GM12878 (cell line): ENCODE measurements around the gene CDH15. TPM values are rescaled to one million over a fixed set of nuclear protein-coding genes. Genes with fewer than 3 reads are reported as not detected.

Experiments used
- ATAC-seq: fragments of 200-7000 bp; cut with Tn5 transposase; 3 replicates; pipeline ENCODE4 v1.9.1; 2020; ENCODE audit warnings: mild to moderate bottlenecking, moderate library complexity
- BruUV-seq: library from RNA; stranded (reverse); fragments of 400-500 nt; replicated peaks from 2 replicates; lab custom pipeline; 2021; lab: Mats Ljungman, UMichigan
- CTCF ChIA-PET: fragments of 300-600 bp; sonication (Branson Sonifier 250); formaldehyde crosslinking; extraction: SDS; loops from one replicate; lab custom pipeline; 2021; ENCODE audit warnings: inconsistent platforms; lab: Yijun Ruan, JAX
- POLR2A ChIA-PET: fragments of 350-600 bp; formaldehyde crosslinking; extraction: SDS; loops from one replicate; lab custom pipeline; 2021; ENCODE audit warnings: inconsistent platforms; lab: Charles Lee
- RAD21 ChIA-PET: fragments of 300-600 bp; sonication (Branson Sonifier 250); formaldehyde crosslinking; loops from one replicate; lab custom pipeline; 2023; ENCODE audit warnings: antibody characterized with exemption; ENCODE audit not compliant: unreplicated experiment; lab: Charles Lee
- SMC1A ChIA-PET: fragments of 300-600 bp; sonication (Branson Sonifier 250); formaldehyde crosslinking; loops from one replicate; lab custom pipeline; 2023; ENCODE audit not compliant: unreplicated experiment, uncharacterized antibody; lab: Charles Lee
- DNase-seq: peaks from one replicate; pipeline ENCODE4 v3.0.0-alpha.2; 2011; ENCODE audit warnings: low read depth, low spot score
- FAIRE-seq: peaks from 3 replicates; lab custom pipeline; 2011; peaks lifted over from hg19 to GRCh38; lab: Jason Lieb, UNC
- H2AFZ ChIP-seq: 2 replicates; pipeline ENCODE4 v1.6.0; 2011; ENCODE audit warnings: low read depth, low read length, control low read depth; ENCODE audit not compliant: control insufficient read depth
- H3K27ac ChIP-seq: 2 replicates; pipeline ENCODE4 v1.5.1; 2011; ENCODE audit warnings: control low read depth; ENCODE audit not compliant: control insufficient read depth, insufficient read depth
- H3K27me3 ChIP-seq, 2 experiments: replicated peaks in 1 of 2; 2 replicates each; pipeline versions ENCODE4 v1.6.0 to v1.6.1; 2011; ENCODE audit warnings: low read length in 1 of 2; ENCODE audit not compliant: control insufficient read depth in 2 of 2, insufficient read depth in 2 of 2
- H3K36me3 ChIP-seq, 2 experiments: 2 replicates each; pipeline ENCODE4 v1.5.1; 2011; ENCODE audit warnings: low read length in 1 of 2; ENCODE audit not compliant: control insufficient read depth in 2 of 2, insufficient read depth in 2 of 2
- H3K4me1 ChIP-seq: 2 replicates; pipeline ENCODE4 v1.6.1; 2011; ENCODE audit warnings: mild to moderate bottlenecking, low read length, moderate library complexity, mixed read lengths; ENCODE audit not compliant: control insufficient read depth, insufficient read depth
- H3K4me2 ChIP-seq: 2 replicates; pipeline ENCODE4 v1.6.0; 2011; ENCODE audit warnings: control low read depth; ENCODE audit not compliant: control insufficient read depth, insufficient read depth
- H3K4me3 ChIP-seq: fragments of 200-600 bp; sonication (generic); 2 replicates; pipeline ENCODE4 v1.5.1; 2016
- H3K79me2 ChIP-seq: 2 replicates; pipeline ENCODE4 v1.6.0; 2011; ENCODE audit warnings: low read length; ENCODE audit not compliant: control insufficient read depth, insufficient read depth
- H3K9ac ChIP-seq: 2 replicates; pipeline ENCODE4 v1.8.0; 2011; ENCODE audit warnings: low read length, control low read depth, mixed read lengths; ENCODE audit not compliant: control insufficient read depth, insufficient read depth
- H3K9me3 ChIP-seq: replicated peaks from 3 replicates; pipeline ENCODE4 v1.5.1; 2011; ENCODE audit warnings: mild to moderate bottlenecking, low read length; ENCODE audit not compliant: control insufficient read depth, insufficient read depth
- H4K20me1 ChIP-seq: 2 replicates; pipeline ENCODE4 v1.6.0; 2011; ENCODE audit not compliant: control insufficient read depth, insufficient read depth
- BHLHE40 ChIP-seq, 2 experiments: fragments of 450-650 bp in 1 of 2; IDR thresholded peaks; 2 replicates each; pipeline ENCODE4 v1.6.1; 2011 to 2017; ENCODE audit warnings: low read depth in 2 of 2, borderline replicate concordance in 1 of 2, improper control_type of control experiment in 1 of 2, low read length in 1 of 2, mild to moderate bottlenecking in 1 of 2
- MTA3 ChIP-seq: IDR thresholded peaks from 2 replicates; pipeline ENCODE4 v1.6.1; 2012; ENCODE audit warnings: low read length, inconsistent platforms, borderline replicate concordance
- NFIC ChIP-seq: IDR thresholded peaks from 2 replicates; pipeline ENCODE4 v1.6.1; 2012; ENCODE audit warnings: low read depth, mild to moderate bottlenecking, inconsistent platforms, low read length, moderate library complexity
- NR2C1 ChIP-seq: fragments of 450-650 bp; IDR thresholded peaks from 2 replicates; pipeline ENCODE4 v1.6.1; 2017; ENCODE audit warnings: antibody characterized with exemption, mild to moderate bottlenecking, moderate library complexity
- NR2F1 ChIP-seq: fragments of 450-650 bp; conservative IDR thresholded peaks from 2 replicates; pipeline ENCODE4 v1.6.1; 2017; ENCODE audit warnings: mild to moderate bottlenecking
- ZNF274 ChIP-seq: IDR thresholded peaks from one replicate; pipeline ENCODE4 v1.8.0; 2011; ENCODE audit not compliant: insufficient read length, insufficient read depth
- WGBS: methylation state at CpG from one replicate; pipeline ENCODE4 v1.1.6; 2016; ENCODE audit warnings: low lambda C conversion rate; ENCODE audit not compliant: insufficient replicate concordance, insufficient coverage; ENCODE audit errors: missing lambda C conversion rate; 5-methylcytosine and 5-hydroxymethylcytosine counted together
- in situ Hi-C: fragments of 300-500 bp; cut with MboI; formaldehyde crosslinking; loops from 9 replicates; pipeline ENCODE4 v1.14.3; 2018; ENCODE audit warnings: mixed read lengths
- intact Hi-C: fragments of 100-400 bp; cut with micrococcal nuclease; formaldehyde crosslinking; loops from one replicate; pipeline ENCODE4 v1.14.2; 2022; ENCODE audit not compliant: unreplicated experiment
- polyA plus RNA-seq, 11 experiments: library from polyadenylated mRNA; depleted of rRNA in 4 of 11; unstranded in 6 of 11; stranded (reverse) in 5 of 11; fragments of >200 nt; fragmentation: Nextera tagmentation in 4 of 11; fragmentation: Illumina TruSeq in 1 of 11; extraction: Ambion mirVana in 4 of 11; extraction: Trizol in 1 of 11; gene quantifications; 1 replicate in 1 of 11; 2 replicates in 10 of 11; pipeline versions ENCODE4 v1.2.1 to v1.2.3, GENCODE V29; 2011 to 2016; ENCODE audit warnings: inconsistent platforms in 2 of 11, missing spikeins in 2 of 11, low read depth in 1 of 11
- total RNA-seq, 4 experiments: library from RNA; depleted of rRNA in 3 of 4; stranded (reverse); fragments of >200 nt in 3 of 4; fragmentation: Illumina TruSeq in 1 of 4; extraction: Trizol in 1 of 4; gene quantifications; 2 replicates each; pipeline versions ENCODE4 v1.2.1 to v1.2.3, GENCODE V29; 2013 to 2021
- TF ChIP-seq, protein P1 (sequence below): IDR thresholded peaks from 2 replicates; pipeline ENCODE4 v1.6.1; 2011; ENCODE audit warnings: borderline replicate concordance, low read depth, mild to moderate bottlenecking, moderate library complexity, low read length; ENCODE audit not compliant: insufficient read depth, poor library complexity, severe bottlenecking
- TF ChIP-seq, protein P2 (sequence below): IDR thresholded peaks from 2 replicates; pipeline ENCODE4 v1.6.1; 2012; ENCODE audit warnings: low read length, inconsistent platforms

Gene CDH15
- total and polyA plus RNA-seq, 10 of the 15 experiments (the other 5 are each of a cell fraction or from before 2014, with no cell fraction given) = 0.02 to 0.06 TPM; not detected in 8

DNA sequence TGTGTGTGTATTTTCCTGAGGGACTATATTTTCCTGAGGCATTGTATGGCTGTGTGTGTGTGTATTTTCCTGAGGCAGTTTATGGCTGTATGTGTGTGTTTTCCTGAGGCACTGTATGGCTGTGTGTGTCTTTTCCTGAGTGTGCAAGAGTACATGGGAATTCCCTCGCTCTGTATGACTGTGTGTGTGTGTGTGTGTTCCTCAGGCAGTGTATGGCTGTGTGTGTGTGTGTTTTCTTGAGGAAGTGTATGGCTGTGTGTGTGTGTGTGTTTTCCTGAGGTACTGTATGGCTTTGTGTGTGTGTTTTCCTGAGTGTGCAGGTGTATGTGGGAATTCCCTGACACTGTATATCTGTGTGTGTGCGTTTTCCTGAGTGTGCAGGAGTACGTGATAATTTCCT, 50.1 kb downstream of the CDH15 start:
- ChIA-PET SMC1A (no interaction called here), POLR2A (no interaction called here), CTCF (no interaction called here), RAD21 (no interaction called here)
- no peak overlapping the region for H3K9ac ChIP-seq
- no peaks in the 10 kb centered on the region for H4K20me1 ChIP-seq
- FAIRE-seq (no peak), ATAC-seq (no peak), DNase-seq (no peak)
- 87% methylated on average over 3 of the region's 3 CpGs for WGBS
- no peaks in the 10 kb centered on the region for H3K27me3 ChIP-seq
- H3K4me2 ChIP-seq = no peak overlapping the region
- peaks cover 6 to 17% of the 10 kb centered on the region in 2 experiments for H3K36me3 ChIP-seq
- intact Hi-C loops = no loop called here
- in situ Hi-C loops = no loop called here
- no peaks in the 10 kb centered on the region; the same call in 1 of the 2 replicates for H3K4me1 ChIP-seq
- peaks cover 6% of the 10 kb centered on the region for H3K79me2 ChIP-seq
- no TSS peak for BruUV-seq
- no peak overlapping the region for H3K27ac ChIP-seq
- H3K4me3 ChIP-seq = no peak overlapping the region
- H2AFZ ChIP-seq = no peak overlapping the region
- H3K9me3 ChIP-seq = peaks cover 3% of the 10 kb centered on the region
- TF ChIP-seq NFIC (no peak), NR2C1 (no peak), NR2F1 (no peak), MTA3 (no peak), BHLHE40 (IDR thresholded peaks at IDR 0.05; ENCODE audit: borderline replicate concordance in 1 of 2, low read depth in 2 of 2, low read length in 1 of 2) (no peak), ZNF274 (no peak)
- TF ChIP-seq, protein P1, sequence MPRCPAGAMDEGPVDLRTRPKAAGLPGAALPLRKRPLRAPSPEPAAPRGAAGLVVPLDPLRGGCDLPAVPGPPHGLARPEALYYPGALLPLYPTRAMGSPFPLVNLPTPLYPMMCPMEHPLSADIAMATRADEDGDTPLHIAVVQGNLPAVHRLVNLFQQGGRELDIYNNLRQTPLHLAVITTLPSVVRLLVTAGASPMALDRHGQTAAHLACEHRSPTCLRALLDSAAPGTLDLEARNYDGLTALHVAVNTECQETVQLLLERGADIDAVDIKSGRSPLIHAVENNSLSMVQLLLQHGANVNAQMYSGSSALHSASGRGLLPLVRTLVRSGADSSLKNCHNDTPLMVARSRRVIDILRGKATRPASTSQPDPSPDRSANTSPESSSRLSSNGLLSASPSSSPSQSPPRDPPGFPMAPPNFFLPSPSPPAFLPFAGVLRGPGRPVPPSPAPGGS = peak; percentile 7
- TF ChIP-seq, protein P2, sequence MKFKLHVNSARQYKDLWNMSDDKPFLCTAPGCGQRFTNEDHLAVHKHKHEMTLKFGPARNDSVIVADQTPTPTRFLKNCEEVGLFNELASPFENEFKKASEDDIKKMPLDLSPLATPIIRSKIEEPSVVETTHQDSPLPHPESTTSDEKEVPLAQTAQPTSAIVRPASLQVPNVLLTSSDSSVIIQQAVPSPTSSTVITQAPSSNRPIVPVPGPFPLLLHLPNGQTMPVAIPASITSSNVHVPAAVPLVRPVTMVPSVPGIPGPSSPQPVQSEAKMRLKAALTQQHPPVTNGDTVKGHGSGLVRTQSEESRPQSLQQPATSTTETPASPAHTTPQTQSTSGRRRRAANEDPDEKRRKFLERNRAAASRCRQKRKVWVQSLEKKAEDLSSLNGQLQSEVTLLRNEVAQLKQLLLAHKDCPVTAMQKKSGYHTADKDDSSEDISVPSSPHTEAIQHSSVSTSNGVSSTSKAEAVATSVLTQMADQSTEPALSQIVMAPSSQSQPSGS = no peak
- TF ChIP-seq, all 136 proteins: peak for 1
